HK-2 (cell line): ENCODE results near the gene POMGNT2.

Experiments
- DNase-seq: peaks from one replicate; pipeline ENCODE4 v3.0.0-alpha.2; 2018; ENCODE audit not compliant: unreplicated experiment

POMGNT2 gene

GRCh38 chr3:43105596-43106292 lies at the start of gene POMGNT2:
POMGNT2 (minus strand) TSS chr3:43106079; CDS start chr3:43081431, 24,648 bp downstream.
- peak; percentile 82 for DNase-seq

GRCh38 chr3:43154980-43155379 lies 49.1 kb upstream of the POMGNT2 start:
- DNase-seq, result no peak

- DNase-seq, result no peak
These were observed 47.6 kb upstream of the POMGNT2 start for GRCh38 chr3:43153216-43154083.

GRCh38 chr3:43152649-43153048 lies 46.8 kb upstream of the POMGNT2 start:
- DNase-seq, result no peak

- no peak for DNase-seq
These were observed 42.2 kb upstream of the POMGNT2 start for GRCh38 chr3:43148033-43148432.

- DNase-seq, result no peak
These were observed 40.7 kb upstream of the POMGNT2 start for GRCh38 chr3:43146599-43146998.

- DNase-seq, result no peak
These were observed 39.0 kb upstream of the POMGNT2 start for GRCh38 chr3:43144761-43145490.

GRCh38 chr3:43142472-43142871 lies 36.6 kb upstream of the POMGNT2 start:
- no peak for DNase-seq

- no peak for DNase-seq
These were observed 32.8 kb upstream of the POMGNT2 start for GRCh38 chr3:43138488-43139231.

GRCh38 chr3:43132870-43133636 lies 27.2 kb upstream of the POMGNT2 start:
- DNase-seq, result no peak

- no peak for DNase-seq
These were observed 26.3 kb upstream of the POMGNT2 start for GRCh38 chr3:43132193-43132592.

- DNase-seq, result no peak
These were observed 22.6 kb upstream of the POMGNT2 start for GRCh38 chr3:43128464-43128863.

- DNase-seq, result no peak
These were observed 20.7 kb upstream of the POMGNT2 start for GRCh38 chr3:43126536-43126935.

GRCh38 chr3:43123895-43124294 lies 18.0 kb upstream of the POMGNT2 start:
- DNase-seq, result no peak

GRCh38 chr3:43120937-43121336 lies 15.1 kb upstream of the POMGNT2 start:
- no peak for DNase-seq

GRCh38 chr3:43117257-43117656 lies 11.4 kb upstream of the POMGNT2 start:
- no peak for DNase-seq

GRCh38 chr3:43113671-43114070 lies 7.8 kb upstream of the POMGNT2 start:
- DNase-seq, result no peak

- no peak for DNase-seq
These were observed 382 bp upstream of the POMGNT2 start for GRCh38 chr3:43106293-43106628.

- no peak for DNase-seq
These were observed 951 bp downstream of the POMGNT2 start for GRCh38 chr3:43104660-43105595.

- DNase-seq, result no peak
These were observed 1.8 kb downstream of the POMGNT2 start for GRCh38 chr3:43104039-43104438.
